NCI-H2227 (cell line): ENCODE data around the gene DOLK.
"Not testable (repeated sequence)": the region's sequence is repeated elsewhere in the genome, so short reads cannot be mapped to it uniquely, and the experiment has no call there.

ENCODE experiments used
- DNase-seq: peaks from one replicate; lab custom pipeline; 2025; ENCODE audit not compliant: unreplicated experiment; lab: John Stamatoyannopoulos, UW

The DOLK gene

DNA sequence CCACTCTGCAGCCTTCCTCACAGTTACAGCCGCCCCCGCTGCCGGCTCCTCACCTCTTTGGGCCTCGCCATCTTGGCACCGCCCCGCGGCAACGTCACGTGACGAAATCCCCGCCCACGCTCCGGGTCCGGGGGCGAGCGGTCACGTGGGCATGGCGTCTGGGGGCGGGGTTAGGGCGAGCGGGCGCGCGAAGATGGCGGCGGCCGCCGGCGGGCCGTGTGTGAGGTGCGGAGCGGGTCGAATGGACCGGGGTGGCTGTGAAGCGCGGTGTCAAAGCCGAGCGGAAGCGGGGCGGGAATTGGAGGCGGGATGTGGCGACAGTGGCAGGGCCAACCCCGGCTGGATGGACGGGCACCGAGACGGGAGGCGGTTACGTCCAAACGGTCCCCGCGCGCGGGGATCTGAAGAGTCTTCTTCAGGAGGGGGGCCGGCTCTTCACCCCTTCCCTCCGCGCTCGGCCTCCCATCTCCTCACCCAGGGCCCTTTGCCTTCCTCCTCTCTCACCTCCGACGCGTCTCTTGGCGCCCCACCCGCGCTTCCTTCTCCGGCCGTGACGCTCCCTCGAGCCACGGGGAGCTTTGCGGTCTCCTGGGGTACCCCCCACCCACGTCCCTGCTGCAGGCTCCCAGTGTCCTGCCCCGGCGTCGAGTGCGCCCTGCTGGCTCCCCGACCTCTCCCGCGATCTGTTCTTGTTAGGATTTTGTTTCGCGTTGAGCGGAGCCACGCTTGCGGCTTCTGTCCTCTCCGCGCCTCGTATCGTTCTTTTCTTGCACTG, at the start of gene DOLK, which contains the start of gene NUP188:
TSS of gene DOLK (minus strand) at position 77 of the 775 bp plus-strand sequence. CDS start 300 bp downstream, outside the sequence.
TSS of gene NUP188 (plus strand) at position 173 of the 775 bp plus-strand sequence. CDS start at position 194, 21 bp downstream.
- DNase-seq = peak; percentile 95

DNA sequence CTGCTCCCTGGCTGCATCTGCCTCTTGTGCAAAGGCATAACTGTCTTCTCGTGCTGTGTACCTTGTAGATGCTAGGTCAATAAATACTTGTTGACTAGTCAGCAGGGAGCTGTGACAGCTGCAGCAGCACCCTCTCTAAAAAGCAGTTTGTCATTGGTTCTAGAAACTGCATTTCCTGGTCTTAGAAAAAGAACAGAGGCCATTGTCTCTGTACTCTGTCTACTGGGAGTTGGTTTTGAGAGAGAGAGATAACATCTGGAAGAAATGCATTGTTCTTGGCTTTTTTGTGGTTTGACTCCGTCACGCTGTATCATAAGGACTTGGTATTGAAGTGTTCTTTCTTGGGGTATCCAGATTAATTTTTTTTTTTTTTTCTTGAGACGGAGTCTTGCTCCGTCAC, 48.4 kb upstream of the DOLK start:
- no peak for DNase-seq

DNA sequence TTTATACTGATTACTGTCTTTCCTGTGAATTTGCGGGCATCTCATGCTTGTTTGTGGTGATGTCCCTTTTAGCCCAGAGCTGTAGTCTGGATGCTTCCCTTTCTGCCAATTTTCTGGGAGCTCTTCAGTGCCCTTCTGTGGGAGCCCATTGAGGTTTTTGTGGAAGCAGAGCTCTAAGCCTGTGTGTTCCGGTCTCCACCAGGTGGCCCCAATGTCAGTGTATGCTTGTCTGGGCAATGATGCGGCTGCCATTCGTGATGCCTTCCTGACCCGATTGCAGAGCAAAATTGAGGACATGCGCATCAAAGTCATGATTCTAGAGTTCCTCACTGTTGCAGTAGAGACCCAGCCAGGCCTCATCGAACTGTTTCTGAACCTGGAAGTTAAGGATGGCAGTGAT, 45.6 kb upstream of the DOLK start:
- DNase-seq = no peak

DNA sequence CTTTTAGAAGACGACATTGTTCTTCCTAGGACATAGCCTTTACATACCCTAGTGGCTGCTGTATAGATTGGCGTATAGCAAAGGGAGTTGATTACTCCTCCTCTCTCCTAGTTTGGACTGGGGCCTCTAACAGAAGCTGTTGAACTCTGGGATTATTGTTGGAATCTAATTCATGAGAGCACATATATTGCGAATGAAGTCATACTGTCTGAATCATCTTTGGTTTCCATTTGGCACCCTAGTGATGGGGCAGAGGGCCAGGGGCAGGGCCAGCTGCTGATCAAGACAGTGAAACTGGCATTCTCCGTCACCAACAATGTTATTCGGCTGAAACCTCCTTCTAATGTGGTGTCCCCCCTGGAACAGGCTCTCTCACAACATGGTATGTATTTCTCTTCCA, 40.4 kb upstream of the DOLK start:
- no peak for DNase-seq

DNA sequence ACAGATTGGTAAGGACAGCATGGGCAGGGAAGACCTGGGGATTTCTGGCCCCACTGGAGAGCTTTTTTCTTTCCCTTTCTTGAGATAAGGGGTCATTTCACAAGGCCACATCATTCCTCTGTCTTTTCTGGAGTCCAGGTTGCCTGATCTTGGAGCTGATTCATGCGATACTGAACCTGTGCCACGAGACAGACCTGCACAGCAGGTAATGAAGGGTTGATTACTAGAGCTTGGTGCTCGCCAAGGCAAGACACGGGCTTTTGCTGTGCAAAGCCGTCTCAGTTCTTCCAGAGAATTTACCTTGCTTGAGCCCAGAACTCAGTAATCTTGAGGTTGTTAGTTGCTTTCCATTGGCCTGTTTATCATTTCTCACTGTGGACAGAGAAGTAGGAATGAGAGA, 39.3 kb upstream of the DOLK start:
- DNase-seq = no peak

DNA sequence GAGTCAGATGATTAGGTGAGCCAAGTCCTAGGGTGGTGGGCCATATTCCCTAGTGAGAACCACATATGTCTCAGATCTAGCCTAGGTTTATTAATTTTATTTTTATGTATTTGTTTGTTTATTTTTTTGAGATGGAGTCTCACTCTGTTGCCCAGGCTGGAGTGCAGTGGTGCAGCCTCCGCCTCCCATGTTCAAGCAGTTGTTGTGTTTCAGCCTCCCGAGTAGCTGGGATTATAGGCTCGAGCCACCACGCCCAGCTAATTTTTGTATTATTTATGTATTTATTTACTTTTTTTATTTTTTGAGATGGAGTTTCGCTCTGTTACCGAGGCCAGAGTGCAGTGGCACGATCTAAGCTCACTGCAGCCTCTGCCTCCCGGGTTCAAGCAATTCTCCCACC, 36.1 kb upstream of the DOLK start:
- DNase-seq = no peak

DNA sequence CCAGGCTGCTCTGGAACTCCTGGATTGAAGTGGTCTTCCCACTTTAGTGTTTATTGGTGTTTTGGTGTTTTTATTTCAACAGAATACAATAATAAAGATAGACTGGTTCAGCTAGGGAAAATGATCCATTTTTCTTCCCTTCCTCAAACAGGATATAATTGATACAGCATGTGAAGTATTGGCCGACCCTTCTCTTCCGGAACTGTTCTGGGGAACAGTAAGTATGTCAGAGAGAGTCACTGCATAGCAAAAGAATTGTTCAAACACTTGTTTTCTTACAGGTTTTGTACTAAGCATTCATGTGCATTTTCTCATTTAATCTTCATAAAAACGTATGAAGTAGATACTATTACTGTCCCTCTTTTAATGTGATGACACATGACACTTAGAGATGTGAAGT, 31.7 kb upstream of the DOLK start:
- no peak for DNase-seq

DNA sequence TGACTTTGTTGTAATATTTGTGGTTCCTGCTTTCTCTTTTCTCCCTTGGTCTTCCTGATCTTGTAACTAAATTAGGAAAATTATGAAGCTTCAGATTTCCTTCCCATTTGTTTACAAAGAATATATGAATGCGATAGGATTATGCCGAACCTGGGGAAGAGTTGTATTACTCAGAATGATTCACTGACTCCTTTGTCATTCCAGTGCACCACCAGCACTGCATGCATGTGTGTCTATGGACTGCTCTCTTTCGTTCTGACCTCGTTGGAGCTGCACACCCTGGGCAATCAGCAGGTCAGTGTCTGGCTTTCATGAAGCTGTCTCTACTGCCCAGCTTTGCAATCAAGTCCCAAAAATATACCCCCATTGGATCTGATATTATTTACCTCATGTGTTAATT, 25.6 kb upstream of the DOLK start:
- DNase-seq = no peak

DNA sequence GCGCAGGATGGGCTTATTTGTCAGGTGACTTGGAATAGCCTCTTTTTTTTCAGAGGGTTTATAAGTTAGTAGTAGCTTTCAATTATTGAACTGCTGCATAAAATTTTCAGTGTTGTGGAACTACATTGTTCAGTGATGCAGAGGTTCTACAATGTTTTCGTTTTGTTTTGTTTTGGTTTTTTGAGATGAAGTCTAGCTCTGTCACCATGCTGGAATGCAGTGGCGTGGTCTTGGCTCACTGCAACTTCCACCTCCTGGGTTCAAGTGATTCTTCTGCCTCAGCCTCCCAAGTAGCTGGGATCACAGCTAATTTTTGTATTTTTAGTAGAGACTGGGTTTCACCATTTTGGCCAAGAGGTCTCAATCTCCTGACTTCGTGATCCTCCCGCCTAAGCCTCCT, 22.1 kb upstream of the DOLK start:
- no peak for DNase-seq

DNA sequence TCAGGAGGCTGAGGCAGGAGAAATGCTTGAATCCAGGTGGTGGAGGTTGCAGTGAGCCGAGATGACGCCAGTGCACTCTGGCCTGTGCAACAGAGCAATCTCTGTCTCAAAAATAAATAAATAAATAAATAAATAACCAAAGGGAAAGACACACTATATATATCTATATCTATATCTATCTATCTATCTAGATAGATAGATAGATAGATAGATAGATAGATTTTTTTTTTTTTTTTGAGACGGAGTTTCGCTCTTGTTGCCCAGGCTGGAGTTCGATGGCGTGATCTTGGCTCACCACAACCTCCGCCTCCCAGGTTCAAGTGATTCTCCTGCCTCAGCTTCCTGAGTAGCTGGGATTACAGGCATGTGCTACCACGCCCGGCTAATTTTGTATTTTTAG, 14.0 kb upstream of the DOLK start:
- not testable (repeated sequence) for DNase-seq

DNA sequence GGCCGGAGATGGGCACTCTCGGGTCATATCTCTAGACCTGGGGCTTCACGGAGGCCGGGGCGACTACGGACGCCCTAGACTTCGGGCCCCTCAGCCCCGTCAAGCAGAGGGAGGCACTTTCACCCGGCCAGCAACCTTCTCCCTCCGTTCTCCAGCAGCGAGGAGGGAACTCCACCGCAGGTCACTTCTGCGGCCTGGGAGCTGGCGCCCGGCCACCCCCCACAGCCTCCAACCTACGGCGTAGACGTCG, 201 bp downstream of the DOLK start:
- DNase-seq = no peak

DNA sequence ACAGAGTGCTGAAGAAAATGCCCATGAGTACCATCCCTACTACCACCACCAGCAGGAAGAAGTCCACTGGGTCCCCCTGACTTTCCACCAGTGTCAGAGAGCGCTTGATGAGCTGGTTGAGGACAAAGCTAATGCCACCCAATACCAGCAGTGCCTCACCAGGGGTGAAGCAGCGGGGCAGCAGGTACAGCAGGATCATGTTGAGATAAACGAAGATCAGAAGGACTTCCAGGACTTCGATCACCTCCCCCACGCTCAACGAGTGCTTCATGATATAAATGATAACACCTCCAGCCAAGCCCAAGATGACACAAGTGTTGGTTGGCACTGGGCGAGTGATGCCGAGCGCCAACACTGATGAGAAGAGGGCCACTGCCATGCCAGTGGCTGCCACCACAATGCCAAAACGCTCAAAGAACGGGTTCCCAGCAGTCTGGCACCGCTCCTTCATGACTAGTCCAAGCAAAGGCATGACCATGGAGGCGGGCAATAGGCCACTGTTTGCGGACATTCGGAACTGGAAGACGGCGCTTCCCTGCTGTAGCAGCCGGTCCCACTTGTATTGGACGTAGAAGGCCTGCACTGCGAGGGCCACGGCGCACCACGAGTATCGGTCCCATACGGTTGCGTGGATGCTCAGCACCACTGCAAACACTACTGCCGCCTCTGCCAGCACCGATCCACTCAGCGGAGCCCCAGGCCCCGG, 679 bp downstream of the DOLK start:
- DNase-seq = peak; percentile 15

DNA sequence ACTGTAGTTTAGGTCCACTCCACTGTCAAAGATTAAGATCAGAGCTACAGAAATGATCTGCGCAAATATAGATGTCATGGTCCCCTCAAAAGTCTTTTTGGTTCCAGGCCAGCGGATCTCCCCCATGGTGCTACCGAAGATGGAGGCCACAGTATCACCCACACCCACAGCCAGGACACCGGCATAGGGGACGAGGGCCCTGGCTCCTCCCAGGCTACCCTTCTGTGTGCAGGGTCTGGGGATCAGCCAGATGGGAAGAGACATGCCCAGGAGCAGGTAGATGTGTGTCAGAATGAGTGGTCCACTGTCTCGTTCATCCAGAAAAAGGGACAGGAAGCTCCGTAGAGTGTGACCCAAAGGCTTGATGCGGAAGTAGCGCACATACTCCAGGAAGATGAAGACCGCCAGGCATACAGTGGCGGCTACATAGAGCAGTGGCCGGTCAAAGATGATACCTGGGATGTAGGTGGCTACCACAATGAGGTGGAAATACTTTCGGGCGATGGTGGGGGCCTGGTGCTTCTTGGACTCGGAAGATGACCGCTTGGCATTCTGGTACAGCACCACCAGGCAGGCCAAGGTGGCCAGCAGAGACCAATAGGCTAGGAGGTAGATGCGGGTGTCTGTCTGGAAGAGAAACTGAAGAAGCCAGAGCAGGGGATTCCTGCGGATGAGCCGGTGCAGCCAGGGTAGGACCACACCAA, 1.5 kb downstream of the DOLK start:
- no peak for DNase-seq

DNA sequence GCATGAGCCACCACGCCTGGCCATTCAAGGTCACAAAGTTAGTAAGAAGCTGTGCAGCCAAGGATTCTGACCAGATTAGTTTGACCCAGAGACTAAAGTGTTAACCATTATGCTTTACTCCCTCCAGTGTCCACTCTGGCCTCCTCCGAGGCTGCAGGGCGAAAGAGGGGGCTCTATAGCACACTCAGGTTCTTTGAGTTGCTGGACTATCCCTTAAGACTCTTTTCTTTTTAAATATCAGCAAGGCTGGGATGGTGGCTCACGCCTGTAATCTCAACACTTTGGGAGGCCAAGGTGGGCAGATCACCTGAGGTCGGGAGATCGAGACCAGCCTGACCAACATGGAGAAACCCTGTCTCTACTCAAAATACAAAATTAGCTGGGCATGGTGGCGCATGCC, 2.4 kb downstream of the DOLK start:
- not testable (repeated sequence) for DNase-seq

DNA sequence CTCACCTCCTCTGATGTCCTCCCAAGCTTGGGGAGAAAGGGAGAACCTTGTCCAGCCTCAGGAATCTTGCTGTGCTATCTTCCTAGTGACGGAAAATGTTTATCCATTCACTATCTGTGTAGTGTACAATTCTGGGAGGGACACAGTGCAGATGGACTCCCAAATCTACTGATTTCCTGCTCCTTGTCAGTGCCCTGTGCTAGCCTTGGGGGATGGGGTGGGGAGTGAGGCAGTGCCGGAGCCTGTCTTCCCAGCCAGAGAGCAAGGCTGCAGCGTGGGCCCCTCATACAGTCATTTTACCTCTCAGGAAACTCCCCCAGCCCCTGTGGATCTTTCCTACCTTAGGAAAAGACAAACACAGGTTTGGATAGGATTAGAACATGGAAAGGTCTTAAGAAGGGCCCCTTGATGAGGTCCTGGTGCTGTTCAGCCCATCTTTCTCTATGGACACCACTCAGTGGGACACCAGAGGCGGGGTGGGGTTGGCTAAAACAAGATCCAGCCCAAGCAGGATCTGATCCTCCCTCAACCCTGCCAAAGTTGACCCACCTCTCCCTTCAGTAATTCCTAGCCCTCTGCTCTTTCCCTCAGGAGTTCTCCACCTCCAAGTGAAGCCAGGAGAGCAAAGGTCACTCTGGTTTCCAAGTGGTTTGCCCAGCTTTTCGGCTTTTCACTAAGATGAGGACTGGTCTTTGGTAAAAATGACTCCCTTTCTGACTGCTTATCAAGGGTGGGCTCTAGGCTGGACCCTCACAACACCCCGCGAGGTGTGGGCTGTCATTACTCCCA, 3.4 kb downstream of the DOLK start:
- no peak for DNase-seq

DNA sequence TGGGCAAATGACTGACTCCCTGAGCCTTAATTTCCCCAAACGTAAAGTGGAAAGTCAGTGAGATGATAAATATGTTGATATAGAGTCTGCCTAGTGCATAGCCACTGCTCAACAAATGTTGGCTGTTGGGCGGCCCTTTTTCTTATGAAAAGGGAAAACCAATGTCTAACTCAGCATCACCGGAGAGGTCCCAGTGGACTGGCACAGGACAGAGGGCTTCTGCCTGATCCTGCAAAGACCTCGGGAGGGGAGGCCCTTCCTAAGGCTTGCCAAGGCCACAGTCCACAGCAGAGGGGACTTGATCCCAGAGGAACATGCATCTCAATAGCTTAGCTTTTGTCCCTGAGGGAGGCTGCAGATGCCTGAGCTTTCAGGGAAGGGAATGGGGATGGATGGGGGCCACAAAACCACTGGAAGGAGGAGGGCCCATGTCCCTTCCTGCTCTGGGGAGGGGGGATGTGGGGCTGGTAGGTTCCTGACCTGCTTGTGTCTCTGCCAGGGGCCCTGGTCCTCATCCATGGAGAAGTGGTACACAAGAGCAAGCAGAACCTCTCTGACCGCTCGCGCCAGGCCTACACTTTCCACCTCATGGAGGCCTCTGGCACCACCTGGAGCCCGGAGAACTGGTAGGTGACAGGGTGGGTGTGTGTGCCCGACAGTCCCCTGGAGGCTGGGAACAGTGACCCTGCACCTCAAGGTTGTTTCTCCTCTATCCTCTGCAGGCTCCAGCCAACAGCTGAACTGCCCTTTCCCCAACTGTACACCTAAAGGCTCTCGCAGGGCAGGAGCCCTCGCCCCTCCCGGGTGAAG, 6.3 kb downstream of the DOLK start:
- no peak for DNase-seq

DNA sequence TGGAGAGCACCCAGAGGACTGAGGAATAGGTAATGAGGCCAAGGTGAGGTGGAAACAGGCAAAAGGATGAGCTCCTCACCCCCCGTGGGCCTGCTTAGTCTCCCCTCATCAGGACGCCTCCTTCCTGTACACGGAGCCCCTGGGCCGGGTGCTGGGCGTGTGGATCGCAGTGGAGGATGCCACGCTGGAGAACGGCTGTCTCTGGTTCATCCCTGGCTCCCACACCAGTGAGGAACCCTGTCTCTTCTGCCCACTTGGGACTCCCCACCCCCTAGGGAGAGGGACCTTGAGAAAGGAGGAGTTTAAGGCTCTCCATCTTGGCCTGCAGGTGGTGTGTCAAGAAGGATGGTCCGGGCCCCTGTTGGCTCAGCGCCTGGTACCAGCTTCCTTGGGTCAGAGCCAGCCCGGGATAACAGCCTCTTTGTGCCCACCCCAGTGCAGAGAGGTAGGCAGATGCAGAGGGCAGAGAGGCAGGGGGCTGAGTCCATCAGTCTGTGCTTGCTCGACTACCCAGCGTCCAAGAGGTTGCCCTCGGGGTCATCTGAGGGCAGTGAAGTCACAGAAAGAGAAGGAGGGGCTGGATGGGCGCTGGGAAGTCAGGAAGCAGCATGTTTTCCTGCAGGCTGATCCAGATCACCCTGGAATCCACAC, 7.0 kb downstream of the DOLK start:
- no peak for DNase-seq

DNA sequence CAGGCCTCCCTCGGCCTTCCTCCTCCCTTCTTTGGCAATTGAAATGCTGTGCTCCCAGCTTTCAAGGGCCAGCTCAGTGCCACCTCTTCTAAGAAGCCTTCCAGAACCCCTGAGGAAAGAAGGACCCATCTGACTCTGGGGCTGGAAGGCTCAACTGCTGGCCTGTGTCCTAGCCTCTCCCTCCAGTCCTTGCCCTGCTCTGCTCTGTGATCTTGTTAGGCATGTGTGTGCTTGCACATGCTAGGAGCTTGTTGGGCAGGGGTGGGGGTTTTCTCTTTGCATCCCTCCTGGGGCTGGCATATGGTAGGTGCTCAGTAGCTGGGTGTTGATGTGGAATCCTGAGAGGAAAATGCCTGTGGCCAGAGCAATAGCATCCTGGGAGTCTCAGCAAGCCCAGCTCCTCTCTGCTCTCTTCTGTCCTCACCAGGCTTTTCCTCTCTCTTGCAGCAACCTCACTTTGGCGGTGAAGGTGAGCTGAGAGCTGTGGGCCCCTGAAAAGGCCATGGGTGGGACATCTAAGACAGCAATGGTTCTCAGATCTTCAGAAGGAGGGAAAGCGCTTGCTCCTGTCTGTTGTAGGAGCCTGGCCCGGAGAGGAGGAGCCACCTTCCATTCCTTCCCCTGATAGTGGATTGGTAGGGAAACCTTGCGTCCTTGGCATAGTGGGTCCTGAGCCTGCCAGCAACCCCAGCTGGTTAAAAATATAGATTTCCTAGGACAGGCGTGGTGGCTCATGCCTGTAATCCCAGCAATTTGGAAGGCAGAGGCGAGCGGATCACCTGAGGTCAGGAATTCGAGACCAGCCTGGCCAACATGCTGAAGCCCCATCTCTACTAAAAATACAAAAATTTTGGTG, 9.9 kb downstream of the DOLK start:
- no peak for DNase-seq
